ENCODE data around the gene MYO16.

DNA sequence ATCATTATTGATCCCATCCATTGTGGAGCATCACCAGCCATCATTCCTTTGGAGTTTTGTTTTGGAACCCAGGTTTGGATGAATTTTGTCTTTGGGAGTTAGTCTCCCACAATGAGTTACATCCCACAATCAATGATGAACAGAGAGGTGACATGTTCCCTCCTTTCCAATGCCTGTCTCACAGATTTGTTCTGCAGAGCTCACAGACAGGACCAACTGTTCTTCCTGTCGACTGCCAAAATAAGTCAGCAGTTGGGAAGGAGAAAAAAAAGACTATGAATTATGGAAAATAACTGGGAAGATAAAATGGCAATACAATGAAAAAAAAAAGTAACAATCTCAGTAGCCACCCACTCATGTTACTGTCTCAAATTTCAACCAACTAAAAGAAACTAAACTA is 489.1 kb downstream of the MYO16 start:
- TF ChIP-seq ZIC2 (tag by site-specific recombination; IDR thresholded peaks at IDR 0.05) (no peak), ZBTB8A (tag by site-specific recombination; IDR thresholded peaks at IDR 0.05) (no peak), ZNF76 (tag by site-specific recombination; IDR thresholded peaks at IDR 0.05; ENCODE audit: borderline replicate concordance, low read depth) (no peak), KLF1 (tag by site-specific recombination; IDR thresholded peaks at IDR 0.05) (no peak)
- TF ChIP-seq, protein P1, sequence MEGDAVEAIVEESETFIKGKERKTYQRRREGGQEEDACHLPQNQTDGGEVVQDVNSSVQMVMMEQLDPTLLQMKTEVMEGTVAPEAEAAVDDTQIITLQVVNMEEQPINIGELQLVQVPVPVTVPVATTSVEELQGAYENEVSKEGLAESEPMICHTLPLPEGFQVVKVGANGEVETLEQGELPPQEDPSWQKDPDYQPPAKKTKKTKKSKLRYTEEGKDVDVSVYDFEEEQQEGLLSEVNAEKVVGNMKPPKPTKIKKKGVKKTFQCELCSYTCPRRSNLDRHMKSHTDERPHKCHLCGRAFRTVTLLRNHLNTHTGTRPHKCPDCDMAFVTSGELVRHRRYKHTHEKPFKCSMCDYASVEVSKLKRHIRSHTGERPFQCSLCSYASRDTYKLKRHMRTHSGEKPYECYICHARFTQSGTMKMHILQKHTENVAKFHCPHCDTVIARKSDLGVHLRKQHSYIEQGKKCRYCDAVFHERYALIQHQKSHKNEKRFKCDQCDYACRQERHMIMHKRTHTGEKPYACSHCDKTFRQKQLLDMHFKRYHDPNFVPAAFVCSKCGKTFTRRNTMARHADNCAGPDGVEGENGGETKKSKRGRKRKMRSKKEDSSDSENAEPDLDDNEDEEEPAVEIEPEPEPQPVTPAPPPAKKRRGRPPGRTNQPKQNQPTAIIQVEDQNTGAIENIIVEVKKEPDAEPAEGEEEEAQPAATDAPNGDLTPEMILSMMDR (tag by site-specific recombination; IDR thresholded peaks at IDR 0.05): no peak

All from HEK293 (cell line).